Activated naive CD4-positive, alpha-beta T cell treated with anti-CD3 and anti-CD28 coated beads, Interleukin-2, amount 10 ng/mL, durations not matched to agents 7 days and 5 days (primary cell): ENCODE measurements around the gene RPS6KB2.
"Not testable (repeated sequence)": the region's sequence is repeated elsewhere in the genome, so short reads cannot be mapped to it uniquely, and the experiment has no call there.

Experiments
- CTCF ChIA-PET: fragments of 350-600 bp; sonication (Branson Sonifier 250); formaldehyde crosslinking; loops from one replicate; lab custom pipeline; 2021; ENCODE audit warnings: antibody characterized with exemption; lab: Charles Lee
- DNase-seq: peaks from one replicate; pipeline ENCODE4 v3.0.0-alpha.2; 2020
- H3K27ac Mint-ChIP-seq: one replicate; pipeline ENCODE4 v1.8.0; 2021; ENCODE audit warnings: mild to moderate bottlenecking, moderate library complexity, mixed read lengths
- H3K27me3 Mint-ChIP-seq: one replicate; pipeline ENCODE4 v1.8.0; 2021; ENCODE audit warnings: mild to moderate bottlenecking, mixed read lengths
- H3K36me3 Mint-ChIP-seq: one replicate; pipeline ENCODE4 v1.8.0; 2021; ENCODE audit warnings: mixed read lengths
- H3K4me1 Mint-ChIP-seq: one replicate; pipeline ENCODE4 v1.8.0; 2021; ENCODE audit warnings: mixed read lengths
- H3K4me3 Mint-ChIP-seq: one replicate; pipeline ENCODE4 v1.8.0; 2021; ENCODE audit warnings: mild to moderate bottlenecking, moderate library complexity, mixed read lengths
- H3K9me3 Mint-ChIP-seq: one replicate; pipeline ENCODE4 v1.8.0; 2021; ENCODE audit warnings: mixed read lengths

RPS6KB2 gene

GRCh38 chr11:67401495-67402191, 26.7 kb upstream of the RPS6KB2 start, which contains the start of gene PPP1CA:
Gene PPP1CA (minus strand): TSS chr11:67401858. CDS start chr11:67401782, 76 bp downstream.
- no peaks in the 10 kb centered on the region for H3K9me3 Mint-ChIP-seq
- peaks cover 73% of the 10 kb centered on the region for H3K4me1 Mint-ChIP-seq
- peak within 1 kb of the TSS; percentile 98 for H3K27ac Mint-ChIP-seq
- CTCF ChIA-PET: interaction anchor here (0.9 to 5.0 kb wide), 19 partner anchors 8 to 106 kb away, joined by 3 to 36 read pairs (median 6); partner anchors contain the start of genes CDK2AP2, PITPNM1, PTPRCAP and RAD9A
- H3K27me3 Mint-ChIP-seq: no peaks in the 10 kb centered on the region
- H3K4me3 Mint-ChIP-seq: peak within 1 kb of the TSS; percentile 96
- DNase-seq: peak; percentile 91
- peaks cover 55% of the 10 kb centered on the region for H3K36me3 Mint-ChIP-seq

- H3K9me3 Mint-ChIP-seq, DNase-seq, H3K27me3 Mint-ChIP-seq: not testable (repeated sequence)
- peaks cover 58% of the 10 kb centered on the region for H3K36me3 Mint-ChIP-seq
- H3K27ac Mint-ChIP-seq: peak overlapping the region; percentile 98
- peak overlapping the region; percentile 96 for H3K4me3 Mint-ChIP-seq
- CTCF ChIA-PET: interaction anchor here (0.9 to 5.0 kb wide), 16 partner anchors 10 to 105 kb away, joined by 3 to 36 read pairs (median 6); partner anchors contain the start of genes CDK2AP2, PITPNM1, PTPRCAP and RAD9A
- H3K4me1 Mint-ChIP-seq: peaks cover 72% of the 10 kb centered on the region
These were observed 26.0 kb upstream of the RPS6KB2 start for GRCh38 chr11:67402192-67402839.

GRCh38 chr11:67403085-67403484, 25.2 kb upstream of the RPS6KB2 start:
- CTCF ChIA-PET: interaction anchor here (1.5 to 5.0 kb wide), 4 partner anchors 10 to 102 kb away, joined by 5 to 36 read pairs (median 10); partner anchors contain the start of genes PITPNM1 and PTPRCAP
- Mint-ChIP-seq H3K36me3 (peaks cover 58% of the 10 kb centered on the region), H3K4me1 (peaks cover 72% of the 10 kb centered on the region)

GRCh38 chr11:67404515-67405195, 23.6 kb upstream of the RPS6KB2 start:
- no peaks in the 10 kb centered on the region for H3K9me3 Mint-ChIP-seq
- H3K36me3 Mint-ChIP-seq: peaks cover 62% of the 10 kb centered on the region
- H3K4me3 Mint-ChIP-seq: peak overlapping the region; percentile 96
- CTCF ChIA-PET: interaction anchor here (1.1 to 5.0 kb wide), 4 partner anchors 9 to 81 kb away, joined by 3 to 36 read pairs (median 5); partner anchors contain the start of gene PTPRCAP
- H3K4me1 Mint-ChIP-seq: peaks cover 73% of the 10 kb centered on the region
- DNase-seq: peak; percentile 73
- H3K27ac Mint-ChIP-seq: peak overlapping the region; percentile 98
- H3K27me3 Mint-ChIP-seq: no peaks in the 10 kb centered on the region

More at GRCh38 chr11:67403085-67403484, 25.2 kb upstream of the RPS6KB2 start:
- DNase-seq, H3K9me3 Mint-ChIP-seq, H3K27me3 Mint-ChIP-seq: not testable (repeated sequence)
- Mint-ChIP-seq H3K27ac (peak overlapping the region; percentile 98), H3K4me3 (peak overlapping the region; percentile 96)

- no peak for DNase-seq
- H3K4me1 Mint-ChIP-seq: peaks cover 73% of the 10 kb centered on the region
- peak overlapping the region; percentile 96 for H3K4me3 Mint-ChIP-seq
- CTCF ChIA-PET: interaction anchor here (1.1 to 2.1 kb wide), 2 partner anchors 8 to 31 kb away, joined by 3 to 5 read pairs; no protein-coding TSS in a partner anchor
- peaks cover 64% of the 10 kb centered on the region for H3K36me3 Mint-ChIP-seq
- peak overlapping the region; percentile 98 for H3K27ac Mint-ChIP-seq
- no peaks in the 10 kb centered on the region for H3K27me3 Mint-ChIP-seq
- H3K9me3 Mint-ChIP-seq: no peaks in the 10 kb centered on the region
These were observed 23.1 kb upstream of the RPS6KB2 start for GRCh38 chr11:67405196-67405567.

GRCh38 chr11:67405688-67406339, 22.5 kb upstream of the RPS6KB2 start:
- Mint-ChIP-seq H3K27ac (peak overlapping the region; percentile 98), H3K4me3 (peak overlapping the region; percentile 96), H3K4me1 (peaks cover 74% of the 10 kb centered on the region), H3K36me3 (peaks cover 61% of the 10 kb centered on the region), H3K9me3 (no peaks in the 10 kb centered on the region), H3K27me3 (no peaks in the 10 kb centered on the region)
- CTCF ChIA-PET: no interaction called here
- DNase-seq: no peak

GRCh38 chr11:67406420-67406968, 21.8 kb upstream of the RPS6KB2 start:
- CTCF ChIA-PET: interaction anchor here (1.0 to 1.3 kb wide), 3 partner anchors 15 to 99 kb away, joined by 3 to 11 read pairs (median 3); partner anchors contain the start of genes PITPNM1, PTPRCAP and RAD9A
- Mint-ChIP-seq H3K9me3 (no peaks in the 10 kb centered on the region), H3K4me1 (peaks cover 81% of the 10 kb centered on the region), H3K4me3 (peak overlapping the region; percentile 96), H3K36me3 (peaks cover 61% of the 10 kb centered on the region), H3K27me3 (no peaks in the 10 kb centered on the region), H3K27ac (peak overlapping the region; percentile 94)
- DNase-seq: no peak

- DNase-seq: no peak
- no peaks in the 10 kb centered on the region for H3K9me3 Mint-ChIP-seq
- CTCF ChIA-PET: interaction anchor here (0.7 to 1.3 kb wide), 6 partner anchors 16 to 98 kb away, joined by 3 to 11 read pairs (median 3); partner anchors contain the start of genes PITPNM1, PTPRCAP and RAD9A
- peak overlapping the region; percentile 94 for H3K27ac Mint-ChIP-seq
- no peaks in the 10 kb centered on the region for H3K27me3 Mint-ChIP-seq
- peaks cover 61% of the 10 kb centered on the region for H3K36me3 Mint-ChIP-seq
- H3K4me1 Mint-ChIP-seq: peaks cover 84% of the 10 kb centered on the region
- peak overlapping the region; percentile 96 for H3K4me3 Mint-ChIP-seq
These were observed 21.2 kb upstream of the RPS6KB2 start for GRCh38 chr11:67406969-67407687.

GRCh38 chr11:67407688-67408163, 20.6 kb upstream of the RPS6KB2 start:
- Mint-ChIP-seq H3K27ac (peak overlapping the region; percentile 94), H3K4me1 (peaks cover 85% of the 10 kb centered on the region), H3K9me3 (no peaks in the 10 kb centered on the region), H3K36me3 (peaks cover 61% of the 10 kb centered on the region), H3K4me3 (peak overlapping the region; percentile 96), H3K27me3 (no peaks in the 10 kb centered on the region)
- DNase-seq: no peak
- CTCF ChIA-PET: interaction anchor here (0.7 to 1.9 kb wide), 6 partner anchors 16 to 51 kb away, joined by 3 to 11 read pairs (median 3); partner anchors contain the start of genes PTPRCAP and RAD9A

- Mint-ChIP-seq H3K9me3 (no peaks in the 10 kb centered on the region), H3K4me1 (peaks cover 85% of the 10 kb centered on the region), H3K36me3 (peaks cover 64% of the 10 kb centered on the region), H3K27me3 (peaks cover 7% of the 10 kb centered on the region), H3K4me3 (peak overlapping the region; percentile 96), H3K27ac (peak overlapping the region; percentile 94)
- peak; percentile 48 for DNase-seq
- CTCF ChIA-PET: interaction anchor here (0.7 to 1.9 kb wide), 3 partner anchors 8 to 30 kb away, joined by 3 to 8 read pairs (median 3); no protein-coding TSS in a partner anchor
These were observed 19.7 kb upstream of the RPS6KB2 start for GRCh38 chr11:67408437-67409200.

- Mint-ChIP-seq H3K27ac (peak overlapping the region; percentile 95), H3K9me3 (no peaks in the 10 kb centered on the region), H3K36me3 (peaks cover 63% of the 10 kb centered on the region), H3K4me3 (peak overlapping the region; percentile 96), H3K4me1 (peaks cover 88% of the 10 kb centered on the region), H3K27me3 (peaks cover 12% of the 10 kb centered on the region)
- peak; percentile 91 for DNase-seq
- CTCF ChIA-PET: interaction anchor here (1.2 to 1.9 kb wide), 2 partner anchors 8 to 29 kb away, joined by 3 to 8 read pairs; no protein-coding TSS in a partner anchor
These were observed 19.0 kb upstream of the RPS6KB2 start for GRCh38 chr11:67409261-67409666.
